GM19467 (cell line): ENCODE measurements around the gene FRS2.
A peak's percentile ranks its signal among the peaks of the same experiment; 100 is the strongest.
"Not testable (repeated sequence)": the region's sequence is repeated elsewhere in the genome, so short reads cannot be mapped to it uniquely, and the experiment has no call there.

Experiments
- ATAC-seq: cut with Tn5 transposase; IDR thresholded peaks from one replicate; pipeline ENCODE4 v1.9.1; 2021; ENCODE audit warnings: mild to moderate bottlenecking, moderate library complexity; ENCODE audit not compliant: unreplicated experiment

The FRS2 gene, protein sequence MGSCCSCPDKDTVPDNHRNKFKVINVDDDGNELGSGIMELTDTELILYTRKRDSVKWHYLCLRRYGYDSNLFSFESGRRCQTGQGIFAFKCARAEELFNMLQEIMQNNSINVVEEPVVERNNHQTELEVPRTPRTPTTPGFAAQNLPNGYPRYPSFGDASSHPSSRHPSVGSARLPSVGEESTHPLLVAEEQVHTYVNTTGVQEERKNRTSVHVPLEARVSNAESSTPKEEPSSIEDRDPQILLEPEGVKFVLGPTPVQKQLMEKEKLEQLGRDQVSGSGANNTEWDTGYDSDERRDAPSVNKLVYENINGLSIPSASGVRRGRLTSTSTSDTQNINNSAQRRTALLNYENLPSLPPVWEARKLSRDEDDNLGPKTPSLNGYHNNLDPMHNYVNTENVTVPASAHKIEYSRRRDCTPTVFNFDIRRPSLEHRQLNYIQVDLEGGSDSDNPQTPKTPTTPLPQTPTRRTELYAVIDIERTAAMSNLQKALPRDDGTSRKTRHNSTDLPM

DNA sequence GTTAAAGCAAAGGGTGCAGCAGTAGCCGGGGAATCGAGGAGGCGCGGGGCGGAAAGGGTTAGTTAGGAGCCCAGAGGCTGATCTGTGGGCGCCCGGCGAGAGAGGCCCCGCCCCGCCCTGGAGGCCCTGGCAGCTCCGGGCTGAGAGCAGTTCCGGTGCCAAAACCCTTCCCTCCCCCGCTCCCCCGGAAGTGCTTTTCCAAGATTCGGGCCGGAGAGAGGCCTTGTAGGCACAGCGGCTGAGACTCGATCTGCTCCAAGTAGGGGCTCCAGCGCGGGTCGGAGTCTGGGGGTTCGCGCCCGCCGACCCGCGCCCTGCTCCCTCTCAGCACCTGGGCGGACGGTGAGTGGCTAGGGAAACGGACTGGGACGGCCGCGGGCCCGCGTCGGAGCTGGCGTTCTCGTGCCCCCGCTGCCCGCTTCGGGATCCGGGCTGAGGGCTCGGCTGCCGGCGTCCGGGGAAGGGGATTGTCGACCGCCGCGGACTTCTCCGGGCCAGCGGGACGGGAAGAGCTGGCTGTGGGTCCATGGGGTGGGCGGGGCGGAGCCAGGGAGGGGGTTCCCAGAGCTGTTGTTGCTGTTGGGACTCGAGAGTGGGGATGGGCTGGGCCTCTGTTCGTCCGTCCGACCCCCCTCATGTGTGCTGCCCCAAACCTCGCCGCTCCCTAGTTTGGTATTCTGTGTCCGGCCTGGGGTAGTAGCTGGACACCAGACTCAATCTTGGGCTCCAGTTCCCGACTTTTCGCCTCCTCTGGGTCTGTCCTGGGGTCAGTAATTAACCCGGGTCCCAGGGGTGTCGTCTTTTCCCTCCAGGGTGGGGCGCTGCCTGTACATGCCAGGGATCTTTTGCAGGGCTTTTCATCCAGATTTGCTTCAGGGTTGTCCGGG, at the start of gene FRS2:
Gene FRS2, plus strand, starts transcription at position 200 of the 887 bp plus-strand sequence. CDS start 98,643 bp downstream, outside the sequence.
- ATAC-seq: peak; percentile 98

- ATAC-seq: no peak
These were observed 48.6 kb upstream of the FRS2 start for GRCh38 chr12:69421548-69421947.

DNA sequence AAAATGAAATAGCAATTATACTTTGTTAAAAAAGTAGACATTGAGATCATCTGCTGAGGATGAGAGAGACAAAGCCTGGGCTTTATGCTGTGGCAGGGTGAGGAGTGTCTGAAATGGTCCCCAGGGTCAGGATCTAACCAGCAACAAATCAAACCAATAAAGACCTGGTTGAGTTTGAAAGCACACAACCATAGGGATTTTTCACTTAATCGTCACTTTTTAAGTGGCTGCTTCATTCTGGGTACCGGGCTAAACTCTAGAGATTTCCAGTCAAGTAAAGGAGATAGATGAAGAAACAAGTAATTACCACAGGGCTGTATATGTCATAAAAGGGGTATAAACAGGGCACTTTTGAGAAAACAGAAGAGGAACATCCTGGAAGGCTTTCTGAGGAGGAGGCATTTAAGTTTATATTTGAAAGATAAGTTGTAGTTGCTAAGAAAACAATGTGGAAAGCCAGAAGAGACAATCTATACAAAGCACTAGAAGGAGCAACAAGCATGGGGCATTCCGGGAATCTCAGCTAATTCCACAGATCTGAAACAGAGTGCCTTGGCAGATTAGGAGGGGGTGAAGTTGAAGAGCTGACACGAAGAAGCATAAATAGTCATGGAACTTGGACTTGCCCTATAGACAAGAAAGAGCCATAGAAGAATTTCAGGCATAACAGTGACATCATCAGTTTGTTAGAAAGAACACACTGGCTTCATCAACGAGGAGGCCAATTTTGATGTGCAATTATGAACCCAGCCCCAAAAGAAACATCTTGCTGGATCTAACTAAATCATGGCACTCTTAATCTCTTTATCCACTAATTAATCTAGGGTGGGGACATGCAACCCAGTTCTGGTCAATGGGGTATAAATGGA, 46.9 kb upstream of the FRS2 start:
- ATAC-seq: no peak

DNA sequence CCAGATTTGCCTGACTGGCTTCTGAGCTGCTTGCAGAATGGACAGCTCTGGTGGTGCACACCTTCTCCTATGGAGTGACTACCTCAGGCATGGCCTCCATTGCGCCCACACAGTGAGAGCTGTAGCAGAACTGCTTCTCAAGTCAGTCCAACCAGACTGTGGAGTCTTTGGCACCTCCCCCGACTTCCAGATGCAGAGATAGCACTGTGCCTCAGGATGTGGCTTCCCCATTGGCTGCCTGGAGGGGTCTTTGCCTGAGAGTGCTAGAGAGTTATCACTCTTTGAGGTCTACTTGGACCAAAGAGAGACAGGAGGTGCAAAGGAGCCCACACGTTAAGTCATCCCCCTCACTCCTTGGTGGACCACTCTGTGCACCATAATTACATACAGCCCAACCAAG, 44.8 kb upstream of the FRS2 start:
- no peak for ATAC-seq

GRCh38 chr12:69428351-69429073, 41.7 kb upstream of the FRS2 start:
- ATAC-seq: no peak

GRCh38 chr12:69430942-69431590, 39.1 kb upstream of the FRS2 start:
- ATAC-seq: no peak

- no peak for ATAC-seq
These were observed 38.5 kb upstream of the FRS2 start for GRCh38 chr12:69431591-69432222.

DNA sequence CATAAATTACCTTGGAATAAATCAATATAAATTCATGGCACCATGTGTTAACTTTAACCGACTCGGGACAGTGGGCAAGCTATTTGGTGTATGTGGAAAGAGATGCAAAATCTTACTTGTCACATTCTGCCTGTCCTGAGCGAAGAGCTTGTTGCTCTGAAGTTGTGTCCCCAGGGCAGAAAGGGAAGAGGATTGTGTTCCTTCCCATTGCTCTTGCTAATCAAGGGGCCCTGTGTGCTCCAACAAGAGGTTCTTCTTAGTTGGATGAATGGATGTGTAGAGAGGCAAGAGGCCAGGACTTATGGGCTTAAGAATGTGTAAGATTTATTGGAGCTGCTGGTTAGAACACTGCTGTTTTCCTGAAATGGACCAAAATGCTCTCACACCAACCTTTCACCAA, 36.5 kb upstream of the FRS2 start:
- no peak for ATAC-seq

DNA sequence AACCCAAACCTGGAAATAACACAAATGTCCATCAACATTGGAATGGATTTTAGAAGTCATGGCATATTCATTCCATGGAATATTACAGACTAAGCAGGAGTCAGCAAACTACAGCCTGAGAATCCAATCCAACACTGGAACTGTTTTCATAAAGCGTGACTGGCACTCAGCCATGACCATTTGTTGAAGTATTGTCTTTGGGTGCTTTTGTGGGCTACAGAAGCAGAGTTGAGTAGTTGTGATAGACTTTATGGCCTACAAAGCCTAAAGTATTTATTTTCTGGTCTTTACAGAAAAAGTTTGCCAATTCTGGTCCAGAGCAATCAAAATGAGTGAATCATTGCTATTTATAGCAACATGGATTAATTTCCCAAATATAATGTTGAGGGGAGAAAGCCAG, 34.5 kb upstream of the FRS2 start:
- no peak for ATAC-seq

- ATAC-seq: no peak
These were observed 33.1 kb upstream of the FRS2 start for GRCh38 chr12:69437073-69437472.

- ATAC-seq: no peak
These were observed 31.6 kb upstream of the FRS2 start for GRCh38 chr12:69438539-69438938.

- ATAC-seq: no peak
These were observed 30.2 kb upstream of the FRS2 start for GRCh38 chr12:69440016-69440415.

DNA sequence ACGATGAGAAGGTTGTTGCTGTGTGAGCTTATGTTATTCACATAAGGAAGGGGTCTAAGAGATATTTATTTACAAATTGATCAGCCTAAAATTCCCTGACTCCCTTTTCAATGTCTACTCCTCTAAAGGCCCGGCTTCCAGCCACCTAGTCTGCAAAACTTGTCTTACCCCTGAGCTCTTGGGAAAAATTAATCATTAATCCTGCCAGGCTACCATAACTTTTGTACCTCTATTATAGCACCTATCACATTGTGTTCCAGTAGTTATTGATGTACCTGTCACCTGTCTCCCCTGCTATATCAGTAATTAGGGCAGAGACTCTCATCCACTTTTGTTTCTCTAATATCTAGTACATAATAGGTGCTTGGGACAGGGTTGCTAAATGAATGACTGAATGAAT, 29.3 kb upstream of the FRS2 start:
- no peak for ATAC-seq

GRCh38 chr12:69442894-69443293, 27.3 kb upstream of the FRS2 start:
- ATAC-seq: no peak

DNA sequence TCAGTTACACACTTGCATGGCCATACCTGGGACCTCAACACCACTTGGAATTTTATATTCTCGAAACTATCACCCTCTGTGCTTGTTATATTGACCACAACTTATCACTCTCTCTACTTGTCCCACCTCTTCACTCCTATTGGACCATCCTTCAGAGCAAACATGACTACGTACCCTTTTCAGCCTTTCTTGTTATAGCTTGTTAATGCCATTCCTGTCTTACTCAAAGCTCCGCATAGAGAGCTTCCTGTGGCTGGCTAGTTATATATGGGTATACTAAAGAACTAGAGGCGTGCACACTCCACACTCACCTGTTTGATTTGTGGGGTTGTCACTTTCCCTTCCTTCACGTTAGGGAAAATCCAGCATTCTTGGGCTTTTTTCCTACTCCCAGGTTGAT, 26.3 kb upstream of the FRS2 start:
- no peak for ATAC-seq

GRCh38 chr12:69447892-69448291, 22.3 kb upstream of the FRS2 start:
- ATAC-seq: no peak

- ATAC-seq: not testable (repeated sequence)
These were observed 17.5 kb upstream of the FRS2 start for GRCh38 chr12:69452598-69453132.

DNA sequence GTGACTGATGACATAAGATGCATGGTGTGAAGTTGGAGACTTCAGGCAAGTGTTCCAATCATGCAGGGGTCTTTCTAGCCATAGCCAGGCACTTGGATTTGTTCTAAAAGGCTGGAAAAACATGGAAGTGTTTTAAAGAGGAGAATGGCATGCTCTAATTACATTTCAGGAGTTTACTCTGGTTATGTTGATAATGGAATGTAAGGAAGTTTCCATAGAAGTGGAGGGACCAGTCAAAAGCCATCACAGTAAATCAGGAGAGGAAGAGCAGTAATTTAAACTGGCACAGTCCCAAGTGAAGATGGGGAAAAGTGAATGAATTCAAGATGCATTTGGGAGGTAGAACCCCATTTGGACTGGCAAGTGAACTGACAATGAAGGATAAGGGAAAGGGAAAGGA, 13.9 kb upstream of the FRS2 start:
- no peak for ATAC-seq

GRCh38 chr12:69457433-69457832, 12.8 kb upstream of the FRS2 start:
- ATAC-seq: no peak
